Neural cell (in vitro differentiated cells): ENCODE results near the gene RAX.

Source experiments
- EP300 ChIP-seq: fragments of 450-650 bp; conservative IDR thresholded peaks from 2 replicates; pipeline ENCODE4 v1.6.1; 2014; ENCODE audit warnings: antibody characterized with exemption, mild to moderate bottlenecking, moderate library complexity; ENCODE audit not compliant: poor library complexity, severe bottlenecking
- EZH2 ChIP-seq: fragments of 200-600, 300-800 bp; shearing (Covaris generic), sonication (generic); IDR thresholded peaks from 2 replicates; pipeline ENCODE4 v1.6.1; 2014; ENCODE audit warnings: antibody characterized with exemption, low read length, borderline replicate concordance, mild to moderate bottlenecking; ENCODE audit not compliant: insufficient read depth, poor library complexity, severe bottlenecking
- POLR2AphosphoS5 ChIP-seq: IDR thresholded peaks from 2 replicates; pipeline ENCODE4 v1.6.1; 2012
- TF ChIP-seq, protein P1 (sequence below): fragments of 450-650 bp; IDR thresholded peaks from 2 replicates; pipeline ENCODE4 v1.5.1; 2014; ENCODE audit warnings: antibody characterized with exemption, mild to moderate bottlenecking, moderate library complexity; ENCODE audit not compliant: poor library complexity, severe bottlenecking

DNA sequence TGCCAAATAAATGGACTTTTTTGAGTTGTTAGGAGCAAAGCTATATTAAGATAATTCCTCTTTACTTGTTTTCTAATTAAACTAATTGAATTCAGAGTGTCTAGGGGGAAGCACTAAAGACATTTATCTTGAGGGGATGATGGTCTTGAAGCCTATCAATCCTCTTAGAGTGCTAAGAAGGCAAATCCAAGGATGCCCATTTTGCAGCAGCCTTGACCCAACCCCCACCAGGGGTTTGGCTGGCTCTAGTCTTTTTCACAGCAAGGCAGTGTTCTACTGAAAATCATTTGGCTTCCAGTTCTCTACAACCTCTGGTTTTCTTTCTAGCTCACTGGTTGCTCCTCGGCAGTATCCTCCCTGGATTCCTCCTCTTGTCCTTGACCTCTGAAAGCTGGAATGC lies 6.5 kb upstream of the RAX start:
- TF ChIP-seq, protein P1, sequence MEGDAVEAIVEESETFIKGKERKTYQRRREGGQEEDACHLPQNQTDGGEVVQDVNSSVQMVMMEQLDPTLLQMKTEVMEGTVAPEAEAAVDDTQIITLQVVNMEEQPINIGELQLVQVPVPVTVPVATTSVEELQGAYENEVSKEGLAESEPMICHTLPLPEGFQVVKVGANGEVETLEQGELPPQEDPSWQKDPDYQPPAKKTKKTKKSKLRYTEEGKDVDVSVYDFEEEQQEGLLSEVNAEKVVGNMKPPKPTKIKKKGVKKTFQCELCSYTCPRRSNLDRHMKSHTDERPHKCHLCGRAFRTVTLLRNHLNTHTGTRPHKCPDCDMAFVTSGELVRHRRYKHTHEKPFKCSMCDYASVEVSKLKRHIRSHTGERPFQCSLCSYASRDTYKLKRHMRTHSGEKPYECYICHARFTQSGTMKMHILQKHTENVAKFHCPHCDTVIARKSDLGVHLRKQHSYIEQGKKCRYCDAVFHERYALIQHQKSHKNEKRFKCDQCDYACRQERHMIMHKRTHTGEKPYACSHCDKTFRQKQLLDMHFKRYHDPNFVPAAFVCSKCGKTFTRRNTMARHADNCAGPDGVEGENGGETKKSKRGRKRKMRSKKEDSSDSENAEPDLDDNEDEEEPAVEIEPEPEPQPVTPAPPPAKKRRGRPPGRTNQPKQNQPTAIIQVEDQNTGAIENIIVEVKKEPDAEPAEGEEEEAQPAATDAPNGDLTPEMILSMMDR = no peak
- TF ChIP-seq EP300 (no peak), EZH2 (no peak), POLR2AphosphoS5 (no peak)
